ENCODE data around the gene CCDC154.

CCDC154 gene

GRCh38 chr16:1395444-1396031 lies 48.8 kb downstream of the CCDC154 start:
- TF ChIP-seq CTCF (IDR thresholded peaks at IDR 0.05; ENCODE audit: low read depth, low read length, missing control alignments) = no peak
- no peak for DNase-seq (ENCODE audit: low read depth)
- no peak overlapping the region for H3K4me3 ChIP-seq (ENCODE audit: low read depth, low read length)

GRCh38 chr16:1394367-1394951 lies 49.9 kb downstream of the CCDC154 start:
- TF ChIP-seq CTCF (IDR thresholded peaks at IDR 0.05; ENCODE audit: low read depth, low read length, missing control alignments) = no peak
- DNase-seq (ENCODE audit: low read depth) = no peak
- no peak overlapping the region for H3K4me3 ChIP-seq (ENCODE audit: low read depth, low read length)

- no peak for TF ChIP-seq CTCF (IDR thresholded peaks at IDR 0.05; ENCODE audit: low read depth, low read length, missing control alignments)
- DNase-seq (ENCODE audit: low read depth) = no peak
- no peak overlapping the region for H3K4me3 ChIP-seq (ENCODE audit: low read depth, low read length)
Observed at GRCh38 chr16:1393613-1394176, 50.7 kb downstream of the CCDC154 start.

GRCh38 chr16:1392826-1393225 lies 51.5 kb downstream of the CCDC154 start:
- DNase-seq (ENCODE audit: low read depth) = no peak
- no peak overlapping the region for H3K4me3 ChIP-seq (ENCODE audit: low read depth, low read length)
- TF ChIP-seq CTCF (IDR thresholded peaks at IDR 0.05; ENCODE audit: low read depth, low read length, missing control alignments) = no peak

- DNase-seq (ENCODE audit: low read depth) = no peak
- H3K4me3 ChIP-seq (ENCODE audit: low read depth, low read length) = no peak overlapping the region
- no peak for TF ChIP-seq CTCF (IDR thresholded peaks at IDR 0.05; ENCODE audit: low read depth, low read length, missing control alignments)
Observed at GRCh38 chr16:1390239-1390779, 54.0 kb downstream of the CCDC154 start.

GRCh38 chr16:1389762-1390161 lies 54.6 kb downstream of the CCDC154 start:
- DNase-seq (ENCODE audit: low read depth) = no peak
- H3K4me3 ChIP-seq (ENCODE audit: low read depth, low read length) = no peak overlapping the region
- no peak for TF ChIP-seq CTCF (IDR thresholded peaks at IDR 0.05; ENCODE audit: low read depth, low read length, missing control alignments)
